Neural cell (in vitro differentiated cells): Measurements from ENCODE around the gene PLA2G2D.

Source experiments
- CTCF ChIP-seq: fragments of 450-650 bp; IDR thresholded peaks from 2 replicates; pipeline ENCODE4 v1.5.1; 2014; ENCODE audit warnings: antibody characterized with exemption, mild to moderate bottlenecking, moderate library complexity; ENCODE audit not compliant: poor library complexity, severe bottlenecking
- EP300 ChIP-seq: fragments of 450-650 bp; conservative IDR thresholded peaks from 2 replicates; pipeline ENCODE4 v1.6.1; 2014; ENCODE audit warnings: antibody characterized with exemption, mild to moderate bottlenecking, moderate library complexity; ENCODE audit not compliant: poor library complexity, severe bottlenecking
- EZH2 ChIP-seq: fragments of 200-600, 300-800 bp; shearing (Covaris generic), sonication (generic); IDR thresholded peaks from 2 replicates; pipeline ENCODE4 v1.6.1; 2014; ENCODE audit warnings: antibody characterized with exemption, low read length, borderline replicate concordance, mild to moderate bottlenecking; ENCODE audit not compliant: insufficient read depth, poor library complexity, severe bottlenecking
- POLR2AphosphoS5 ChIP-seq: IDR thresholded peaks from 2 replicates; pipeline ENCODE4 v1.6.1; 2012
- RAD21 ChIP-seq: fragments of 450-650 bp; conservative IDR thresholded peaks from 2 replicates; pipeline ENCODE4 v1.6.1; 2014; ENCODE audit warnings: antibody characterized with exemption, mild to moderate bottlenecking, moderate library complexity
- SMC3 ChIP-seq: fragments of 450-650 bp; conservative IDR thresholded peaks from 2 replicates; pipeline ENCODE4 v1.6.1; 2014; ENCODE audit warnings: antibody characterized with exemption, mild to moderate bottlenecking, moderate library complexity; ENCODE audit not compliant: poor library complexity
- TAF1 ChIP-seq: IDR thresholded peaks from 2 replicates; pipeline ENCODE4 v1.6.1; 2012; ENCODE audit warnings: low read depth

GRCh38 chr1:20143318-20143717, 24.0 kb upstream of the PLA2G2D start:
- TF ChIP-seq TAF1 (no peak), EP300 (no peak), RAD21 (no peak), CTCF (no peak), SMC3 (no peak), EZH2 (no peak), POLR2AphosphoS5 (no peak)
